Stomach (tissue), 9 donors: ENCODE data around the gene WDR37. TPM values are rescaled to one million over a fixed set of nuclear protein-coding genes. Genes with fewer than 3 reads are reported as not detected.
"Not testable (repeated sequence)": the region's sequence is repeated elsewhere in the genome, so short reads cannot be mapped to it uniquely, and the experiment has no call there.

ENCODE experiments used
- DNase-seq, 2 donors: peaks; one replicate each; pipeline versions ENCODE4 v3.0.0 to v3.0.0-alpha.2; 2013 to 2019
- H3K27ac ChIP-seq, 5 donors: fragments of 200-600 bp in 4 of 5; sonication (generic) in 4 of 5; one replicate each; pipeline ENCODE4 v1.5.1; 2013 to 2019; ENCODE audit warnings: mild to moderate bottlenecking in 1 of 5, moderate library complexity in 1 of 5
- H3K27me3 ChIP-seq, 3 donors: fragments of 200-600 bp; sonication (generic); one replicate each; pipeline ENCODE4 v1.5.1; 2017 to 2019; ENCODE audit warnings: mixed run types in 1 of 3
- H3K36me3 ChIP-seq, 4 donors: fragments of 200-600 bp; sonication (generic); 1 replicate in 3 of 4; 2 replicates in 1 of 4; pipeline ENCODE4 v1.5.1; 2016 to 2019
- H3K4me1 ChIP-seq, 4 donors: fragments of 200-600 bp; sonication (generic); one replicate each; pipeline ENCODE4 v1.5.1; 2016 to 2019
- H3K4me3 ChIP-seq, 4 donors: fragments of 200-600 bp; sonication (generic) in 3 of 4; one replicate each; pipeline ENCODE4 v1.5.1; 2016 to 2019; ENCODE audit warnings: mild to moderate bottlenecking in 1 of 4
- H3K9me3 ChIP-seq, 4 donors: fragments of 200-600 bp; sonication (generic); one replicate each; pipeline ENCODE4 v1.5.1; 2016 to 2019
- CTCF ChIP-seq, 7 experiments: fragments of 450-650 bp in 4 of 7; fragments of 200-600 bp in 3 of 7; sonication (generic) in 3 of 7; IDR thresholded peaks; one replicate each; pipeline ENCODE4 v1.5.1; 2016 to 2019; ENCODE audit warnings: antibody characterized with exemption in 7 of 7, control low read depth in 2 of 7, mild to moderate bottlenecking in 1 of 7
- EP300 ChIP-seq: sonication (generic); formaldehyde crosslinking; IDR thresholded peaks from one replicate; pipeline ENCODE4 v1.6.1; 2017; ENCODE audit warnings: antibody characterized with exemption
- POLR2A ChIP-seq, 4 donors: fragments of 450-650 bp; IDR thresholded peaks; one replicate each; pipeline ENCODE4 v1.6.1; 2016; ENCODE audit warnings: antibody characterized with exemption in 4 of 4, control low read depth in 2 of 4, mild to moderate bottlenecking in 1 of 4, moderate library complexity in 1 of 4
- POLR2AphosphoS5 ChIP-seq, 3 donors: sonication (generic); formaldehyde crosslinking; IDR thresholded peaks; one replicate each; pipeline ENCODE4 v1.6.1; 2016; ENCODE audit warnings: antibody characterized with exemption in 3 of 3
- WGBS, 5 donors: extraction: QIAGEN DNeasy Blood & Tissue Kit in 3 of 5; methylation state at CpG; one replicate each; pipeline versions ENCODE4 v1.1.5 to v1.1.7; 2013 to 2018; 5-methylcytosine and 5-hydroxymethylcytosine counted together
- intact Hi-C: fragments of 100-400 bp; cut with DNase I; formaldehyde crosslinking; loops from one replicate; pipeline ENCODE4 v1.15.1; 2023; ENCODE audit warnings: low total_unique reads
- polyA plus RNA-seq, 3 donors: library from polyadenylated mRNA; stranded (reverse); fragments of 200-250 nt; gene quantifications; one replicate each; pipeline ENCODE4 v1.2.3, GENCODE V29; 2013
- total RNA-seq, 5 donors: library from RNA; depleted of rRNA; stranded (reverse); fragments of >200 nt; gene quantifications; one replicate each; pipeline versions ENCODE4 v1.1.0 to v1.2.3, GENCODE V29; 2014 to 2016
- donor health status: healthy with polysubstance abuse.
- donor health status: Bipolar disorder and iron deficiency.
- donor health status: healthy.

The WDR37 gene
- total and polyA plus RNA-seq, 8 donors = 5.3 to 165 (median 12.6) TPM

- no peak overlapping the region for H3K4me3 ChIP-seq
- H3K9me3 ChIP-seq = no peaks in the 10 kb centered on the region
- intact Hi-C loops = no loop called here
- TF ChIP-seq EP300 (no peak), CTCF (IDR thresholded peaks at IDR 0.05) (no peak), POLR2A (IDR thresholded peaks at IDR 0.05) (no peak), POLR2AphosphoS5 (IDR thresholded peaks at IDR 0.05) (no peak)
- no peaks in the 10 kb centered on the region for H3K4me1 ChIP-seq
- no peak overlapping the region for H3K27ac ChIP-seq
- DNase-seq = no peak
- H3K36me3 ChIP-seq = no peaks in the 10 kb centered on the region
- H3K27me3 ChIP-seq = peaks cover 0 to 25% (median 0%) of the 10 kb centered on the region in 3 donors
- WGBS, 5 donors = 79 to 89% (median 81%) methylated on average over 17 of the region's 17 CpGs
These were observed 100.9 kb downstream of the WDR37 start for GRCh38 chr10:1156921-1157614.

GRCh38 chr10:1157615-1157933, 101.4 kb downstream of the WDR37 start:
- intact Hi-C loops = no loop called here
- no peaks in the 10 kb centered on the region for H3K36me3 ChIP-seq

GRCh38 chr10:1158066-1158465, 101.9 kb downstream of the WDR37 start:
- no peak for DNase-seq
- Histone ChIP-seq H3K4me3 (no peak overlapping the region), H3K36me3 (no peaks in the 10 kb centered on the region), H3K9me3 (no peaks in the 10 kb centered on the region), H3K27ac (no peak overlapping the region), H3K4me1 (no peaks in the 10 kb centered on the region), H3K27me3 (peaks cover 0 to 18% (median 0%) of the 10 kb centered on the region in 3 donors)
- intact Hi-C loops = no loop called here
- 83 to 91% (median 85%) methylated on average over 12 of the region's 12 CpGs for WGBS, 5 donors
- TF ChIP-seq POLR2A (IDR thresholded peaks at IDR 0.05) (no peak), POLR2AphosphoS5 (IDR thresholded peaks at IDR 0.05) (no peak), CTCF (IDR thresholded peaks at IDR 0.05) (no peak), EP300 (no peak)

More at GRCh38 chr10:1157615-1157933, 101.4 kb downstream of the WDR37 start:
- H3K27me3 ChIP-seq = peaks cover 0 to 23% (median 0%) of the 10 kb centered on the region in 3 donors
- no peak overlapping the region for H3K4me3 ChIP-seq
- no peak for TF ChIP-seq POLR2AphosphoS5 (IDR thresholded peaks at IDR 0.05)
- no peak for TF ChIP-seq CTCF (IDR thresholded peaks at IDR 0.05)
- no peak for TF ChIP-seq POLR2A (IDR thresholded peaks at IDR 0.05)
- TF ChIP-seq EP300 = no peak
- WGBS, 5 donors = 72 to 92% (median 80%) methylated on average over 4 of the region's 4 CpGs
- H3K4me1 ChIP-seq = no peaks in the 10 kb centered on the region
- DNase-seq = peak in 1 of 2 donors; percentile 2
- H3K27ac ChIP-seq = no peak overlapping the region
- H3K9me3 ChIP-seq = no peaks in the 10 kb centered on the region

GRCh38 chr10:1158536-1158935, 102.4 kb downstream of the WDR37 start:
- H3K4me1 ChIP-seq, intact Hi-C loops, H3K4me3 ChIP-seq, DNase-seq, H3K36me3 ChIP-seq, H3K27ac ChIP-seq, H3K9me3 ChIP-seq: not testable (repeated sequence)
- H3K27me3 ChIP-seq = peaks cover 0 to 18% (median 0%) of the 10 kb centered on the region in 3 donors
- 91 to 94% (median 93%) methylated on average over 10 of the region's 10 CpGs for WGBS, 5 donors
